ENCODE results near the gene NT5C2. TPM values are rescaled to one million over a fixed set of nuclear protein-coding genes. Genes with fewer than 3 reads are reported as not detected.

NT5C2 gene
- total and polyA plus RNA-seq, 2 donors (not counting 3 experiments of a cell fraction or from before 2014, with no cell fraction given) = 47.2 to 69.9 TPM

DNA sequence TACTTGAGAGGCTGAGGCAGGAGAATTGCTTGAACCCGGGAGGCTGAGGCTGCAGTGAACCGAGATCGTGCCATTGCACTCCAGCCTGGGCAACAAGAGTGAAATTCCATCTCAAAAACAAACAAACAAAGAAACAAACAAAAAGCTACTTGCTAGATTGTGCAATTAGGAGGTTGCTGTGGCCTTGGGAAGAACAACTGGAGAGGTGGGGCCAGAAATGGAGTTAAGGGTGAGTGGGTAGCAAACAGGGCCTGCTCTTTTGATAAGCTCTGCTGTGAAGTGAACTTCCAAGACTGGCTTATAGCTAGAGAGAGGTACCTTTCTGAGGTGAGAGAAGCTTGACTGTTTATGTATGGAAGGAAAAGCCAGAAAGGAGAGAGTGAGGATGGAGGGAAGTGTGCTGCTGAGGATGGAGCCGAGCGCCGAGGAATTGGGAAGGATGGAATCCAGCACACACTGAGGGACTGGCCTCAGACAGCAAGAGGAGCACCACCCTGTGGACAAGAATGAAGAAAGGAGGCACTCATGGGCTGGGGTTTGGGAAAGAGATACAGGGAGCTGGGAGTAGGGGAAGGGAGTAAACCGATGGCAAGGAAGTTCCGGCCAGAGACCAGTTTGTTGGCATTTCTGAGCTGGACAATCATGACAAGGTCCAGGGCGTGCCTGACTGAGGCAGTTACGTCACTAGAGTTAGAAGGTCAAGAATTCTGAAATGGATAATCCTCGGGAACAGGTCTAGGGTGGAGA lies 45.6 kb upstream of the NT5C2 start:
- FAIRE-seq (peak; percentile 40), DNase-seq (ENCODE audit: low read depth, low spot score) (peak; percentile 52)
- TF ChIP-seq, protein P1, sequence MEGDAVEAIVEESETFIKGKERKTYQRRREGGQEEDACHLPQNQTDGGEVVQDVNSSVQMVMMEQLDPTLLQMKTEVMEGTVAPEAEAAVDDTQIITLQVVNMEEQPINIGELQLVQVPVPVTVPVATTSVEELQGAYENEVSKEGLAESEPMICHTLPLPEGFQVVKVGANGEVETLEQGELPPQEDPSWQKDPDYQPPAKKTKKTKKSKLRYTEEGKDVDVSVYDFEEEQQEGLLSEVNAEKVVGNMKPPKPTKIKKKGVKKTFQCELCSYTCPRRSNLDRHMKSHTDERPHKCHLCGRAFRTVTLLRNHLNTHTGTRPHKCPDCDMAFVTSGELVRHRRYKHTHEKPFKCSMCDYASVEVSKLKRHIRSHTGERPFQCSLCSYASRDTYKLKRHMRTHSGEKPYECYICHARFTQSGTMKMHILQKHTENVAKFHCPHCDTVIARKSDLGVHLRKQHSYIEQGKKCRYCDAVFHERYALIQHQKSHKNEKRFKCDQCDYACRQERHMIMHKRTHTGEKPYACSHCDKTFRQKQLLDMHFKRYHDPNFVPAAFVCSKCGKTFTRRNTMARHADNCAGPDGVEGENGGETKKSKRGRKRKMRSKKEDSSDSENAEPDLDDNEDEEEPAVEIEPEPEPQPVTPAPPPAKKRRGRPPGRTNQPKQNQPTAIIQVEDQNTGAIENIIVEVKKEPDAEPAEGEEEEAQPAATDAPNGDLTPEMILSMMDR (IDR thresholded peaks at IDR 0.05; ENCODE audit: extremely low read depth in 1 of 2, insufficient read depth in 1 of 2, low read depth in 1 of 2, low read length in 2 of 2) = peak; percentile 25 to 50
- no peak for TF ChIP-seq FOS (IDR thresholded peaks at IDR 0.05; ENCODE audit: borderline replicate concordance, insufficient read depth, low read length)
- Histone ChIP-seq H3K9ac (replicated peaks; ENCODE audit: extremely low read depth, insufficient read depth, low read length) (no peak overlapping the region), H3K4me1 (ENCODE audit: control insufficient read depth, extremely low read depth, insufficient read depth, low read length) (peaks cover 13% of the 10 kb centered on the region), H4K20me1 (replicated peaks; ENCODE audit: control insufficient read depth, extremely low read depth, insufficient read depth, low read length) (no peaks in the 10 kb centered on the region), H3K27me3 (ENCODE audit: control insufficient read depth in 2 of 2, insufficient read depth in 2 of 2, low read length in 2 of 2) (no peaks in the 10 kb centered on the region), H3K4me2 (ENCODE audit: insufficient read depth, low read length) (no peak overlapping the region), H3K9me3 (replicated peaks; ENCODE audit: control insufficient read depth, insufficient read depth, low read length) (no peaks in the 10 kb centered on the region), H3K4me3 (replicated peaks in 1 of 3; ENCODE audit: insufficient read depth in 1 of 3, low read depth in 1 of 3, low read length in 3 of 3) (no peak overlapping the region), H3K9me1 (replicated peaks; ENCODE audit: control insufficient read depth, extremely low read depth, insufficient read depth, low read length) (no peaks in the 10 kb centered on the region), H2AFZ (ENCODE audit: low read depth, low read length) (peak overlapping the region; percentile 87), H3K79me2 (ENCODE audit: control insufficient read depth, insufficient read depth, low read length) (no peaks in the 10 kb centered on the region), H3K27ac (ENCODE audit: insufficient read depth, low read depth, low read length) (no peak overlapping the region), H3K36me3 (ENCODE audit: control insufficient read depth in 2 of 2, extremely low read depth in 1 of 2, insufficient read depth in 2 of 2, low read length in 2 of 2) (no peaks in the 10 kb centered on the region)
- dilution Hi-C loops (cut with MboI; ENCODE audit: extremely low pct_ligation_motif_present, low sequenced_read_pairs) = no loop called here
- BruUV-seq (replicated peaks) = no TSS peak
- POLR2A ChIA-PET = interaction anchor here (0.6 to 2.0 kb wide), 4 partner anchors 7 to 122 kb away, joined by 3 to 13 read pairs (median 7); partner anchors contain the start of gene NT5C2
- intact Hi-C loops (cut with micrococcal nuclease) = loop anchor here (2.0 kb wide), 1 partner anchor 46 kb away; the partner anchor contains the start of gene NT5C2
- CTCF ChIA-PET = interaction anchor here (0.6 to 4.1 kb wide), 29 partner anchors 8 to 404 kb away, joined by 3 to 62 read pairs (median 5); partner anchors contain the start of genes CNNM2 and NT5C2

DNA sequence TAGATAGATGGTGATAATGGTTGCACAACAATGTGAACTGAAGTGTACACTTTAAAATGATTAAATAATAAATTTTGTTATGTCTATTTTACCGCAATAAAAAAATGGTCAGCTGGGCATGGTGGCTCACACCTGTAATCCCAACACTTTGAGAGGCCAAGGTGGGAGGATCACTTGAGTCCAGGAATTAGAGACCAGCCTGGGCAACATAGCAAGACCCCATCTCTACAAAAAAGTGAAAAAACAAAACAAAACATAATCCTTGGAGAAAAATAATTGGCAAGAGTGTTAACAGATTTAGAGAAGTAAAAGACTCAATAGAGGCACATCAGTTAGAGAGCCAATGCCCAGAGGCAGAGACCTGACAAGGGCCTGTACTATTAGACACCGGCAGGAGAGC lies 42.7 kb upstream of the NT5C2 start:
- dilution Hi-C loops (cut with MboI; ENCODE audit: extremely low pct_ligation_motif_present, low sequenced_read_pairs) (no loop called here), intact Hi-C loops (cut with micrococcal nuclease) (no loop called here)
- no TSS peak for BruUV-seq (replicated peaks)
- TF ChIP-seq POLR2AphosphoS5 (IDR thresholded peaks at IDR 0.05; ENCODE audit: insufficient read depth, low read depth, low read length) = no peak
- TF ChIP-seq FOS (IDR thresholded peaks at IDR 0.05; ENCODE audit: borderline replicate concordance, insufficient read depth, low read length) = no peak
- TF ChIP-seq POLR2A (IDR thresholded peaks at IDR 0.05; ENCODE audit: low read depth, low read length) = no peak
- TF ChIP-seq MYC (IDR thresholded peaks at IDR 0.05; ENCODE audit: low read depth, low read length) = no peak
- no peak for TF ChIP-seq JUN (IDR thresholded peaks at IDR 0.05; ENCODE audit: borderline replicate concordance, insufficient read depth, insufficient read length, low read depth)
- TF ChIP-seq GATA2 (IDR thresholded peaks at IDR 0.05; ENCODE audit: insufficient read depth, insufficient read length, low read depth, low read length) = no peak
- TF ChIP-seq EZH2 (IDR thresholded peaks at IDR 0.05; ENCODE audit: borderline replicate concordance, low read depth, low read length, severe bottlenecking) = no peak
- TF ChIP-seq, protein P1 (IDR thresholded peaks at IDR 0.05; ENCODE audit: extremely low read depth in 1 of 2, insufficient read depth in 1 of 2, low read depth in 1 of 2, low read length in 2 of 2) = no peak
- TF ChIP-seq, protein P2, sequence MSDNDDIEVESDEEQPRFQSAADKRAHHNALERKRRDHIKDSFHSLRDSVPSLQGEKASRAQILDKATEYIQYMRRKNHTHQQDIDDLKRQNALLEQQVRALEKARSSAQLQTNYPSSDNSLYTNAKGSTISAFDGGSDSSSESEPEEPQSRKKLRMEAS (IDR thresholded peaks at IDR 0.05; ENCODE audit: insufficient read depth, insufficient read length) = no peak
- no peak overlapping the region for H3K9ac ChIP-seq (replicated peaks; ENCODE audit: extremely low read depth, insufficient read depth, low read length)
- no peaks in the 10 kb centered on the region for H3K79me2 ChIP-seq (ENCODE audit: control insufficient read depth, insufficient read depth, low read length)
- H3K27me3 ChIP-seq (ENCODE audit: control insufficient read depth in 2 of 2, insufficient read depth in 2 of 2, low read length in 2 of 2) = no peaks in the 10 kb centered on the region
- H3K36me3 ChIP-seq (ENCODE audit: control insufficient read depth in 2 of 2, extremely low read depth in 1 of 2, insufficient read depth in 2 of 2, low read length in 2 of 2) = no peaks in the 10 kb centered on the region
- no peaks in the 10 kb centered on the region for H3K9me3 ChIP-seq (replicated peaks; ENCODE audit: control insufficient read depth, insufficient read depth, low read length)
- CTCF ChIA-PET = interaction anchor here (0.9 to 6.9 kb wide), 2 partner anchors 8 to 318 kb away, joined by 3 to 57 read pairs; partner anchors contain the start of gene CNNM2
- FAIRE-seq (no peak), DNase-seq (ENCODE audit: low read depth, low spot score) (no peak)
- H3K4me1 ChIP-seq (ENCODE audit: control insufficient read depth, extremely low read depth, insufficient read depth, low read length) = peaks cover 25% of the 10 kb centered on the region
- H3K4me2 ChIP-seq (ENCODE audit: insufficient read depth, low read length) = no peak overlapping the region
- H3K27ac ChIP-seq (ENCODE audit: insufficient read depth, low read depth, low read length) = no peak overlapping the region
- H4K20me1 ChIP-seq (replicated peaks; ENCODE audit: control insufficient read depth, extremely low read depth, insufficient read depth, low read length) = no peaks in the 10 kb centered on the region
- no peak overlapping the region for H3K4me3 ChIP-seq (replicated peaks in 1 of 3; ENCODE audit: insufficient read depth in 1 of 3, low read depth in 1 of 3, low read length in 3 of 3)
- POLR2A ChIA-PET = no interaction called here
- no peaks in the 10 kb centered on the region for H3K9me1 ChIP-seq (replicated peaks; ENCODE audit: control insufficient read depth, extremely low read depth, insufficient read depth, low read length)
- no peak overlapping the region for H2AFZ ChIP-seq (ENCODE audit: low read depth, low read length)

Data from endothelial cell of umbilical vein (primary cell).